Prostate gland (tissue), 2 donors: ENCODE results near the gene GDF15.

Source experiments
- POLR2A ChIP-seq: fragments of 450-650 bp; IDR thresholded peaks from one replicate; pipeline ENCODE4 v1.6.1; 2016; ENCODE audit warnings: antibody characterized with exemption, mild to moderate bottlenecking
- POLR2AphosphoS5 ChIP-seq: sonication (generic); formaldehyde crosslinking; IDR thresholded peaks from one replicate; pipeline ENCODE4 v1.6.1; 2017; ENCODE audit warnings: antibody characterized with exemption
- TF ChIP-seq, protein P1 (sequence below), 4 experiments: fragments of 200-600 bp in 2 of 4; fragments of 450-650 bp in 2 of 4; sonication (generic) in 2 of 4; IDR thresholded peaks; 1 replicate in 3 of 4; 2 replicates in 1 of 4; pipeline ENCODE4 v1.5.1; 2016 to 2019; ENCODE audit warnings: antibody characterized with exemption in 4 of 4, mild to moderate bottlenecking in 2 of 4, moderate library complexity in 2 of 4

- TF ChIP-seq, protein P1, sequence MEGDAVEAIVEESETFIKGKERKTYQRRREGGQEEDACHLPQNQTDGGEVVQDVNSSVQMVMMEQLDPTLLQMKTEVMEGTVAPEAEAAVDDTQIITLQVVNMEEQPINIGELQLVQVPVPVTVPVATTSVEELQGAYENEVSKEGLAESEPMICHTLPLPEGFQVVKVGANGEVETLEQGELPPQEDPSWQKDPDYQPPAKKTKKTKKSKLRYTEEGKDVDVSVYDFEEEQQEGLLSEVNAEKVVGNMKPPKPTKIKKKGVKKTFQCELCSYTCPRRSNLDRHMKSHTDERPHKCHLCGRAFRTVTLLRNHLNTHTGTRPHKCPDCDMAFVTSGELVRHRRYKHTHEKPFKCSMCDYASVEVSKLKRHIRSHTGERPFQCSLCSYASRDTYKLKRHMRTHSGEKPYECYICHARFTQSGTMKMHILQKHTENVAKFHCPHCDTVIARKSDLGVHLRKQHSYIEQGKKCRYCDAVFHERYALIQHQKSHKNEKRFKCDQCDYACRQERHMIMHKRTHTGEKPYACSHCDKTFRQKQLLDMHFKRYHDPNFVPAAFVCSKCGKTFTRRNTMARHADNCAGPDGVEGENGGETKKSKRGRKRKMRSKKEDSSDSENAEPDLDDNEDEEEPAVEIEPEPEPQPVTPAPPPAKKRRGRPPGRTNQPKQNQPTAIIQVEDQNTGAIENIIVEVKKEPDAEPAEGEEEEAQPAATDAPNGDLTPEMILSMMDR (IDR thresholded peaks at IDR 0.05), result no peak
- TF ChIP-seq POLR2A (no peak), POLR2AphosphoS5 (no peak)
Observed at GRCh38 chr19:18436671-18437490, 50.9 kb downstream of the GDF15 start.
